Measurements from ENCODE around the gene PWWP2B.

Gene PWWP2B

GRCh38 chr10:132441818-132442524 lies 45.0 kb downstream of the PWWP2B start:
- Histone ChIP-seq H3K56ac (ENCODE audit: low read length) (no peak overlapping the region), H4K8ac (ENCODE audit: low read depth, low read length) (no peak overlapping the region), H3K18ac (ENCODE audit: low read length) (no peak overlapping the region), H2BK120ac (ENCODE audit: low read depth, low read length) (no peak overlapping the region), H3K23ac (ENCODE audit: low read length) (no peak overlapping the region), H3K79me1 (ENCODE audit: low read length) (no peaks in the 10 kb centered on the region), H3K4me2 (ENCODE audit: low read length) (no peak overlapping the region), H2AK5ac (ENCODE audit: low read length) (peak overlapping the region; percentile 30), H3K36me3 (ENCODE audit: control insufficient read depth, insufficient read depth, low read length) (peaks cover 1% of the 10 kb centered on the region), H3K27me3 (ENCODE audit: insufficient read depth, low read length, poor library complexity) (no peaks in the 10 kb centered on the region), H3K4me3 (ENCODE audit: low read length) (no peak overlapping the region), H3K27ac (ENCODE audit: low read depth, low read length) (no peak overlapping the region), H3K9ac (ENCODE audit: low read length) (no peak overlapping the region), H2BK5ac (ENCODE audit: low read length) (no peak overlapping the region), H2BK15ac (replicated peaks; ENCODE audit: low read depth) (no peak overlapping the region), H3K4me1 (ENCODE audit: control insufficient read depth, low read depth, low read length) (peaks cover 7% of the 10 kb centered on the region), H4K5ac (ENCODE audit: low read length) (no peak overlapping the region), H3K4ac (ENCODE audit: low read depth, low read length) (no peak overlapping the region), H3K79me2 (ENCODE audit: control insufficient read depth, insufficient read depth, low read length) (no peaks in the 10 kb centered on the region)
- DNase-seq, result no peak
- WGBS (ENCODE audit: extremely low coverage, insufficient coverage, low lambda C conversion rate), result no CpG with 5 or more reads among the region's 22 CpGs

GRCh38 chr10:132442636-132443035 lies 45.6 kb downstream of the PWWP2B start:
- no CpG with 5 or more reads among the region's 10 CpGs for WGBS (ENCODE audit: extremely low coverage, insufficient coverage, low lambda C conversion rate)
- H2AK5ac ChIP-seq (ENCODE audit: low read length), result no peak overlapping the region
- no peak overlapping the region for H3K9ac ChIP-seq (ENCODE audit: low read length)
- H2BK15ac ChIP-seq (replicated peaks; ENCODE audit: low read depth), result no peak overlapping the region
- H3K79me1 ChIP-seq (ENCODE audit: low read length), result no peaks in the 10 kb centered on the region
- H3K18ac ChIP-seq (ENCODE audit: low read length), result no peak overlapping the region
- H4K5ac ChIP-seq (ENCODE audit: low read length), result no peak overlapping the region
- H3K4ac ChIP-seq (ENCODE audit: low read depth, low read length), result no peak overlapping the region
- no peaks in the 10 kb centered on the region for H3K27me3 ChIP-seq (ENCODE audit: insufficient read depth, low read length, poor library complexity)
- no peak overlapping the region for H2BK120ac ChIP-seq (ENCODE audit: low read depth, low read length)
- H2BK5ac ChIP-seq (ENCODE audit: low read length), result no peak overlapping the region
- no peak for DNase-seq
- peaks cover 7% of the 10 kb centered on the region for H3K4me1 ChIP-seq (ENCODE audit: control insufficient read depth, low read depth, low read length)
- no peak overlapping the region for H3K4me3 ChIP-seq (ENCODE audit: low read length)
- no peak overlapping the region for H3K23ac ChIP-seq (ENCODE audit: low read length)
- H4K8ac ChIP-seq (ENCODE audit: low read depth, low read length), result no peak overlapping the region
- peaks cover 1% of the 10 kb centered on the region for H3K36me3 ChIP-seq (ENCODE audit: control insufficient read depth, insufficient read depth, low read length)
- H3K56ac ChIP-seq (ENCODE audit: low read length), result no peak overlapping the region
- H3K79me2 ChIP-seq (ENCODE audit: control insufficient read depth, insufficient read depth, low read length), result no peaks in the 10 kb centered on the region
- H3K4me2 ChIP-seq (ENCODE audit: low read length), result no peak overlapping the region
- H3K27ac ChIP-seq (ENCODE audit: low read depth, low read length), result no peak overlapping the region

- Histone ChIP-seq H2AK5ac (ENCODE audit: low read length) (no peak overlapping the region), H3K79me1 (ENCODE audit: low read length) (no peaks in the 10 kb centered on the region), H3K56ac (ENCODE audit: low read length) (no peak overlapping the region), H3K4me3 (ENCODE audit: low read length) (no peak overlapping the region), H2BK15ac (replicated peaks; ENCODE audit: low read depth) (no peak overlapping the region), H2BK120ac (ENCODE audit: low read depth, low read length) (no peak overlapping the region), H3K23ac (ENCODE audit: low read length) (no peak overlapping the region), H3K36me3 (ENCODE audit: control insufficient read depth, insufficient read depth, low read length) (peaks cover 1% of the 10 kb centered on the region), H4K8ac (ENCODE audit: low read depth, low read length) (no peak overlapping the region), H3K4ac (ENCODE audit: low read depth, low read length) (peak overlapping the region; percentile 36), H3K4me1 (ENCODE audit: control insufficient read depth, low read depth, low read length) (peaks cover 12% of the 10 kb centered on the region), H3K79me2 (ENCODE audit: control insufficient read depth, insufficient read depth, low read length) (no peaks in the 10 kb centered on the region), H3K27me3 (ENCODE audit: insufficient read depth, low read length, poor library complexity) (no peaks in the 10 kb centered on the region), H4K5ac (ENCODE audit: low read length) (no peak overlapping the region), H3K27ac (ENCODE audit: low read depth, low read length) (no peak overlapping the region), H2BK5ac (ENCODE audit: low read length) (no peak overlapping the region), H3K18ac (ENCODE audit: low read length) (no peak overlapping the region), H3K9ac (ENCODE audit: low read length) (no peak overlapping the region), H3K4me2 (ENCODE audit: low read length) (no peak overlapping the region)
- no peak for DNase-seq
- no CpG with 5 or more reads among the region's 10 CpGs for WGBS (ENCODE audit: extremely low coverage, insufficient coverage, low lambda C conversion rate)
These were observed 46.6 kb downstream of the PWWP2B start for GRCh38 chr10:132443605-132443982.

- Histone ChIP-seq H3K4me1 (ENCODE audit: control insufficient read depth, low read depth, low read length) (peaks cover 12% of the 10 kb centered on the region), H3K56ac (ENCODE audit: low read length) (peak overlapping the region; percentile 84), H2BK15ac (replicated peaks; ENCODE audit: low read depth) (no peak overlapping the region), H3K4me3 (ENCODE audit: low read length) (no peak overlapping the region), H3K36me3 (ENCODE audit: control insufficient read depth, insufficient read depth, low read length) (peaks cover 1% of the 10 kb centered on the region), H4K8ac (ENCODE audit: low read depth, low read length) (no peak overlapping the region), H2BK5ac (ENCODE audit: low read length) (peak overlapping the region; percentile 20), H3K79me2 (ENCODE audit: control insufficient read depth, insufficient read depth, low read length) (no peaks in the 10 kb centered on the region), H3K4me2 (ENCODE audit: low read length) (no peak overlapping the region), H4K5ac (ENCODE audit: low read length) (no peak overlapping the region), H2AK5ac (ENCODE audit: low read length) (no peak overlapping the region), H2BK120ac (ENCODE audit: low read depth, low read length) (peak overlapping the region; percentile 31), H3K18ac (ENCODE audit: low read length) (peak overlapping the region; percentile 62), H3K4ac (ENCODE audit: low read depth, low read length) (peak overlapping the region; percentile 73), H3K27me3 (ENCODE audit: insufficient read depth, low read length, poor library complexity) (no peaks in the 10 kb centered on the region), H3K9ac (ENCODE audit: low read length) (no peak overlapping the region), H3K23ac (ENCODE audit: low read length) (no peak overlapping the region), H3K79me1 (ENCODE audit: low read length) (no peaks in the 10 kb centered on the region), H3K27ac (ENCODE audit: low read depth, low read length) (peak overlapping the region; percentile 46)
- no CpG with 5 or more reads among the region's 13 CpGs for WGBS (ENCODE audit: extremely low coverage, insufficient coverage, low lambda C conversion rate)
- peak; percentile 77 for DNase-seq
These were observed 47.2 kb downstream of the PWWP2B start for GRCh38 chr10:132443983-132444876.

- Histone ChIP-seq H3K36me3 (ENCODE audit: control insufficient read depth, insufficient read depth, low read length) (peaks cover 1% of the 10 kb centered on the region), H2BK5ac (ENCODE audit: low read length) (no peak overlapping the region), H3K4me1 (ENCODE audit: control insufficient read depth, low read depth, low read length) (peaks cover 12% of the 10 kb centered on the region), H3K9ac (ENCODE audit: low read length) (peak overlapping the region; percentile 56), H3K23ac (ENCODE audit: low read length) (no peak overlapping the region), H2BK15ac (replicated peaks; ENCODE audit: low read depth) (no peak overlapping the region), H3K18ac (ENCODE audit: low read length) (peak overlapping the region; percentile 4), H3K79me1 (ENCODE audit: low read length) (no peaks in the 10 kb centered on the region), H3K4me3 (ENCODE audit: low read length) (no peak overlapping the region), H3K27ac (ENCODE audit: low read depth, low read length) (peak overlapping the region; percentile 46), H3K79me2 (ENCODE audit: control insufficient read depth, insufficient read depth, low read length) (no peaks in the 10 kb centered on the region), H4K8ac (ENCODE audit: low read depth, low read length) (no peak overlapping the region), H2AK5ac (ENCODE audit: low read length) (no peak overlapping the region), H2BK120ac (ENCODE audit: low read depth, low read length) (no peak overlapping the region), H3K56ac (ENCODE audit: low read length) (peak overlapping the region; percentile 84), H3K4ac (ENCODE audit: low read depth, low read length) (peak overlapping the region; percentile 45), H3K4me2 (ENCODE audit: low read length) (no peak overlapping the region), H3K27me3 (ENCODE audit: insufficient read depth, low read length, poor library complexity) (no peaks in the 10 kb centered on the region), H4K5ac (ENCODE audit: low read length) (no peak overlapping the region)
- WGBS (ENCODE audit: extremely low coverage, insufficient coverage, low lambda C conversion rate), result no CpG with 5 or more reads among the region's 7 CpGs
- DNase-seq, result peak; percentile 71
These were observed 47.9 kb downstream of the PWWP2B start for GRCh38 chr10:132444877-132445351.
